ENCODE results near the gene STAT5A.

The STAT5A gene

DNA sequence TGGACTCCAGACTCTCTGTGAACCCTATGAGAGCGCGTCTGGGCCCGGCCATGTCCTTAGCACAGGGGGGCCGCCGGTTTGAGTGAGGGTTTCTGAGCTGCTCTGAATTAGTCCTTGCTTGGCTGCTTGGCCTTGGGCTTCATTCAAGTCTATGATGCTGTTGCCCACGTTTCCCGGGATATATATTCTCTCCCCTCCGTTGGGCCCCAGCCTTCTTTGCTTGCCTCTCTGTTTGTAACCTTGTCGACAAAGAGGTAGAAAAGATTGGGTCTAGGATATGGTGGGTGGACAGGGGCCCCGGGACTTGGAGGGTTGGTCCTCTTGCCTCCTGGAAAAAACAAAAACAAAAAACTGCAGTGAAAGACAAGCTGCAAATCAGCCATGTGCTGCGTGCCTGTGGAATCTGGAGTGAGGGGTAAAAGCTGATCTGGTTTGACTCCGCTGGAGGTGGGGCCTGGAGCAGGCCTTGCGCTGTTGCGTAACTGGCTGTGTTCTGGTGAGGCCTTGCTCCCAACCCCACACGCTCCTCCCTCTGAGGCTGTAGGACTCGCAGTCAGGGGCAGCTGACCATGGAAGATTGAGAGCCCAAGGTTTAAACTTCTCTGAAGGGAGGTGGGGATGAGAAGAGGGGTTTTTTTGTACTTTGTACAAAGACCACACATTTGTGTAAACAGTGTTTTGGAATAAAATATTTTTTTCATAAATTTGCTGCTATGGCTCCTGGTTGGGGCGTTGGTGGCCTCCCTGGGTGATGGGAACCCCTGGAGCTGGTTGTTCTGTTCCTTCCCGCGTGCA is 23.1 kb downstream of the STAT5A start (continued):
- TF ChIP-seq ZNF518A (tag by site-specific recombination; conservative IDR thresholded peaks at IDR 0.05; ENCODE audit: low read depth) (no peak), ZBTB20 (tag by site-specific recombination; IDR thresholded peaks at IDR 0.05) (peak; percentile 11; the same call in 1 of the 2 replicates), BCL11A (tag by site-specific recombination; IDR thresholded peaks at IDR 0.05; ENCODE audit: low read depth) (no peak), ZBTB1 (tag by site-specific recombination; IDR thresholded peaks at IDR 0.05) (no peak), GFI1B (tag by site-specific recombination; IDR thresholded peaks at IDR 0.05) (no peak), ZNF777 (tag by site-specific recombination; IDR thresholded peaks at IDR 0.05; ENCODE audit: borderline replicate concordance) (no peak), ZNF394 (tag by site-specific recombination; IDR thresholded peaks at IDR 0.05; ENCODE audit: borderline replicate concordance) (no peak)
- TF ChIP-seq, protein P1, sequence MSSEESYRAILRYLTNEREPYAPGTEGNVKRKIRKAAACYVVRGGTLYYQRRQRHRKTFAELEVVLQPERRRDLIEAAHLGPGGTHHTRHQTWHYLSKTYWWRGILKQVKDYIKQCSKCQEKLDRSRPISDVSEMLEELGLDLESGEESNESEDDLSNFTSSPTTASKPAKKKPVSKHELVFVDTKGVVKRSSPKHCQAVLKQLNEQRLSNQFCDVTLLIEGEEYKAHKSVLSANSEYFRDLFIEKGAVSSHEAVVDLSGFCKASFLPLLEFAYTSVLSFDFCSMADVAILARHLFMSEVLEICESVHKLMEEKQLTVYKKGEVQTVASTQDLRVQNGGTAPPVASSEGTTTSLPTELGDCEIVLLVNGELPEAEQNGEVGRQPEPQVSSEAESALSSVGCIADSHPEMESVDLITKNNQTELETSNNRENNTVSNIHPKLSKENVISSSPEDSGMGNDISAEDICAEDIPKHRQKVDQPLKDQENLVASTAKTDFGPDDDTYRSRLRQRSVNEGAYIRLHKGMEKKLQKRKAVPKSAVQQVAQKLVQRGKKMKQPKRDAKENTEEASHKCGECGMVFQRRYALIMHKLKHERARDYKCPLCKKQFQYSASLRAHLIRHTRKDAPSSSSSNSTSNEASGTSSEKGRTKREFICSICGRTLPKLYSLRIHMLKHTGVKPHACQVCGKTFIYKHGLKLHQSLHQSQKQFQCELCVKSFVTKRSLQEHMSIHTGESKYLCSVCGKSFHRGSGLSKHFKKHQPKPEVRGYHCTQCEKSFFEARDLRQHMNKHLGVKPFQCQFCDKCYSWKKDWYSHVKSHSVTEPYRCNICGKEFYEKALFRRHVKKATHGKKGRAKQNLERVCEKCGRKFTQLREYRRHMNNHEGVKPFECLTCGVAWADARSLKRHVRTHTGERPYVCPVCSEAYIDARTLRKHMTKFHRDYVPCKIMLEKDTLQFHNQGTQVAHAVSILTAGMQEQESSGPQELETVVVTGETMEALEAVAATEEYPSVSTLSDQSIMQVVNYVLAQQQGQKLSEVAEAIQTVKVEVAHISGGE (tag by site-specific recombination; conservative IDR thresholded peaks at IDR 0.05; ENCODE audit: low read depth) = no peak

GRCh38 chr17:42312035-42312284 is 23.7 kb downstream of the STAT5A start:
- Histone ChIP-seq H3K36me3 (ENCODE audit: control insufficient read depth in 2 of 2, insufficient read depth in 1 of 2, low read length in 2 of 2) (peaks cover 11 to 29% of the 10 kb centered on the region in 2 experiments), H3K9me3 (ENCODE audit: control insufficient read depth, insufficient read depth, low read depth, low read length) (no peaks in the 10 kb centered on the region), H3K27ac (ENCODE audit: extremely low read depth, low read depth, low read length) (no peak overlapping the region), H3K4me3 (ENCODE audit: low read depth, low read length) (no peak overlapping the region), H3K4me1 (ENCODE audit: control insufficient read depth, insufficient read depth, low read length) (peaks cover 2% of the 10 kb centered on the region)
- TF ChIP-seq ZNF629 (tag by site-specific recombination; IDR thresholded peaks at IDR 0.05) (no peak), ZNF19 (tag by site-specific recombination; IDR thresholded peaks at IDR 0.05; ENCODE audit: low read depth) (no peak), ZNF639 (tag by site-specific recombination; IDR thresholded peaks at IDR 0.05) (no peak), ZNF626 (tag by site-specific recombination; IDR thresholded peaks at IDR 0.05) (no peak), ZNF704 (tag by site-specific recombination; IDR thresholded peaks at IDR 0.05) (no peak), ZBTB49 (tag by site-specific recombination; IDR thresholded peaks at IDR 0.05; ENCODE audit: low read depth) (no peak), ZNF623 (tag by site-specific recombination; IDR thresholded peaks at IDR 0.05) (no peak), ZNF311 (tag by site-specific recombination; IDR thresholded peaks at IDR 0.05; ENCODE audit: borderline replicate concordance) (no peak), ZNF544 (tag by site-specific recombination; IDR thresholded peaks at IDR 0.05) (no peak), ZNF677 (tag by site-specific recombination; IDR thresholded peaks at IDR 0.05) (no peak), BCL11B (tag by site-specific recombination; IDR thresholded peaks at IDR 0.05; ENCODE audit: low read depth) (no peak)
- TF ChIP-seq, protein P2, sequence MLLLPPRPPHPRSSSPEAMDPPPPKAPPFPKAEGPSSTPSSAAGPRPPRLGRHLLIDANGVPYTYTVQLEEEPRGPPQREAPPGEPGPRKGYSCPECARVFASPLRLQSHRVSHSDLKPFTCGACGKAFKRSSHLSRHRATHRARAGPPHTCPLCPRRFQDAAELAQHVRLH (tag by site-specific recombination; IDR thresholded peaks at IDR 0.05) = no peak
- POLR2A ChIA-PET = interaction anchor here (0.5 to 1.8 kb wide), 5 partner anchors 11 to 184 kb away, joined by 3 to 6 read pairs (median 3); no protein-coding TSS in a partner anchor
- CTCF ChIA-PET = interaction anchor here (0.6 to 22.0 kb wide), 20 partner anchors 10 to 287 kb away, joined by 3 to 378 read pairs (median 4); partner anchors contain the start of genes CAVIN1 and STAT5A
